Measurements from ENCODE around the gene SCUBE1.
"Not testable (repeated sequence)": the region's sequence is repeated elsewhere in the genome, so short reads cannot be mapped to it uniquely, and the experiment has no call there.

Gene SCUBE1

DNA sequence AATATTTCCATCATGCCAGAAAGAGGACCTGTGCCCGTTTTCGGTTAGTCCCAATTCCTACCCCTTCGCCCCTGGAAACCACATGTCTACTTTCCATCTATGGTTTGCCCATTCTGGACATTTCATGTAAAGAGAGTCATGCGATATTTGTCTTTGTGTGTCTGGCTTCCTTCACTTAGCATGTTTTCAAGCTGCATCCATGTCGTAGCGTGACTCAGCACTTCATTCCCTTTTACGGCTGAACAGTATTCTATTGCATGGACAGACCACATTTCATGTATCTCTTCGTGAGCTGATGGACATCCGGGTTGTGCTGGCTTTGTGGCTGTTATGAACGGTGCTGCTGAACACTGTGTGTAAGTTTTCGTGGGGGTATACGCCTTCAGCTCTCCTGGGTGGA, 43.4 kb downstream of the SCUBE1 start:
- no peak for DNase-seq

DNA sequence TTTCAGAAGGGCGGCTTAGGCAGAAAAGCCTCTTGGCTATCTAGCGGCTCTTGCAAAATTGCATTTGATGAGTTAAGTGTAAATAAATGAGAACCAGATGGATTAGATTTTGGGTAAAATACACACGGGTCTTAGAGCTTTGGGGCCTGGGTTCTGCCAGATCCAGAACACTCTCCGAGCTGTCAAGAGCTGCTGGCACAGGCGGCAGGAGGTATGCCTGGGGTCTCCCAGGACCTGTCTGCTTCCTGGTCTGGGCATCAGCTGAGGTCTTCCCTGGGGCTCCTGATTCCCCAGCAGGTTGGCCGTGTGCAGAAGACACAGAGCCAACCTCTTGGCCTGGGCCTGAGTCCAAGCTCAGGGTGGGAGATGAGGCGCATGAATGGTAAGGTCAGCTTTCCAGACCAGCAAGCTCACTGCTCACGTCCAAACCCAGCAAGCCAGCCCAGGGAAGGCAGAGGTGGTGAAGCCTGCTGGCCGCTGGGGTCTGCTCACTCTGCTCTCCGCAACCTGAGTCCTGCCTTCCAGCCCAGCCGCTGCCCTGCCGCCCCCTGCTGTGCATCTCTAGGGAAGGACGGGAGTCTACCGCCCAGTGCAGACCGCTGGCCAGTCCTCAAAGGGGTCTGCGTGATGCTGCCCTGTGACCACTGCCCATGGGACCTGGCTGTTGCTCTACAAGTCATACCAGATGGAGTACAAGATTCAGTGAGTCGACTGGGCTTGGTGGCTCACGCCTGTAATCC, 44.9 kb downstream of the SCUBE1 start:
- no peak for DNase-seq

DNA sequence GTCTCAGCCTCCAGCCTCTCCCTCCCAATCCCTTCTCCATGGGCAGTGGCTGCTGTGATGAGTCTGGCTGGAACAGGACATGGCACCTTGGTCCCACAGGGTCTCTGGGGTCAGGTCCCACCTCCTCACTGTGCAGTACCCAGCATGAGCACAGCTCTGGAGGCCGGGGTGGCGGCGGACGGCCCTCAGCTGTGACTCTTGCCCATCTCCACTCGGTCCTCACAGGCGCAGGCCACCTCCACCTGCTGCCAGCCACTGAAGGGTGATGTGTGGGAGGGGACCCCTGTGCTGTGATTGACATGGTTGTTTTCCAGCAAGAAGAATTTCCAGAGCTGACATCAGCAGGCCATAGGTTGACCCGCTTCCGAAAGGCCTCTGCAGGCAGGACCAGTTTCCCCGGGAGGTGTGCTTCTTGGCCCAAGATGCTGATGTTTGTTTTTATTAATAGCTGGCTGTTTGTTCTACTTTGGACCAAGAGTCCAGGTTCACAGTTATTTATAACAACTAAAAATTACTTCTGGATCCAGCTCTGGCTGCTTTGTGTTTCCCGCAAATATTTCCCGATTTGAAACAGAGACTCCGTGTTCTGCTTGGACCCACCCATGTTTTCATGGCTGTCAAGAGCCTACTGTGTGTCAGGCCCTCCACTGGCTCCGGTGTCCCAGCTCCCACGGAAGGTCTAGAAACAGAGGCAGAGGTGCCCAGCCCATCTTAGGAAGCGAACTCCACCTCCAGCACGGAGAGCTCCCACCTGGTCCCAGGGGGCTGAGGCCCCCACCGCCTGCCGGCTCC, 45.7 kb downstream of the SCUBE1 start:
- no peak for DNase-seq

DNA sequence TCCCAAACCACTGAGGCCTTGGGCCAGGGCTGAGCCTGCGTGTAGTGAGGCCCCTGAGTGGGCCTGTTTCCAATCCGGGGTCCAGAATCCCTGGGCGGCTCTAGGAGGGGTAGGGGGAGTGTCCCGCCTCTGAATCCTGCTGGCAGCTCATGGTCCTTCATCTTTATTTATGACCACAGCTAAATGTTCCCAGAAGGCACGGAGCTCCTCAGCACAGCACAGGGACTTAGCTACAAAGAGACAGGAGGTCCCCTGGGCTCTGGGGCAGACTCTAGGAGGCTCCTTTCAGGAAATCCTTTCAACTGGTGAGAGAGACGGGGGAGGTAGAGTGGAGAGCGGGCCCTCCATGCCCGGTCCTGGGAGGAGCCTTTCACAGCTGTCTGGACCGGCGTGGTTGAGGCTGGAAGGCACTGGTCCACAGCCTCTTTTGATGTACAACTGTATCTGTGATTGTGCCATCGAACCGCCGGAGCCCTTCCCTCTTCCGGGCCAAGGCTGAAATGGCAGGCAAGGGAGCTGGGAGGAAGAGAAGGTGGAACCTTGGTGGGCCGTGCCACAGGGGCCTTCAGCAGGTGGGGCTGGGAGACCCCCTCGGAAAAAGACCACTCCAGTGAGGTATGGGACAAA, 46.8 kb downstream of the SCUBE1 start:
- DNase-seq = no peak

DNA sequence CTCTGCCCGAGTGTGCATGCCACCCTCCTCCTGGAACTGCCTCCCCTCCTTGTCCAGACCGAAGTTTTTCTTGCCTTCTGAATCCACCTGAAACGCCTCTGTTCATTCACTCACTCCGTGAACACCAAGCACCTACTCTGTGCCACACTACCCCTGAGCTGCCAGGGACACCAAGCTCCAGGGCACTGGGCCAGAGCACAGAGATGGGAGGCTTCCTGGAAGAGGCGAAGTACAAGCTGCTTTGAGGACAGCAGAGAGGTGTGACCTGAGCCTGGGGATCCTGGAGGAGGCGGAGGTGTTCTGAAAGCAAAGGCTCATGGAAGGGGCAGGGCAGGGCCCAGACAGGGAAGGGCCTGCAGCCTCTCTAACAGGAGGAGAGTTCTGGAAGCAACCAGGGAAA, 47.5 kb downstream of the SCUBE1 start:
- DNase-seq = no peak

DNA sequence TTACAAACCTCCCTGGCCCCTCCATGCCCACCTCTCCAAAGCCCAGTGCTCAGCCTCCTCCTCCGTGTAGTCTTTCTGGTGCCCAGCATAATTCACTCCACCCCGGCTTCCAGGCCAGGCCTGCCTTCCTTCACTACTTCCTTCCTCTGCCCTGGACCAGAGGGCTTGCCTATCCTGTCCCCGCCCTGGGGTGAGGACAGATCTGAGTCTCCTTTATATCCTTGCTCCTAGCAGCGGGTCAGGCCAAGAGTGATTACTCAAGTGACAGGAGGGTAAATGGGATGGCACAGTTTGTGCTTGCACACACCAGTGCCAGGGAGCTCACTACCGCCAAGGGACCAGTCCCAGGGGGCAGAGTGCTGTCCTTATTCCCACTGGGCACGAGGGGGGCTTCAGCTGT, 48.0 kb downstream of the SCUBE1 start:
- no peak for DNase-seq

DNA sequence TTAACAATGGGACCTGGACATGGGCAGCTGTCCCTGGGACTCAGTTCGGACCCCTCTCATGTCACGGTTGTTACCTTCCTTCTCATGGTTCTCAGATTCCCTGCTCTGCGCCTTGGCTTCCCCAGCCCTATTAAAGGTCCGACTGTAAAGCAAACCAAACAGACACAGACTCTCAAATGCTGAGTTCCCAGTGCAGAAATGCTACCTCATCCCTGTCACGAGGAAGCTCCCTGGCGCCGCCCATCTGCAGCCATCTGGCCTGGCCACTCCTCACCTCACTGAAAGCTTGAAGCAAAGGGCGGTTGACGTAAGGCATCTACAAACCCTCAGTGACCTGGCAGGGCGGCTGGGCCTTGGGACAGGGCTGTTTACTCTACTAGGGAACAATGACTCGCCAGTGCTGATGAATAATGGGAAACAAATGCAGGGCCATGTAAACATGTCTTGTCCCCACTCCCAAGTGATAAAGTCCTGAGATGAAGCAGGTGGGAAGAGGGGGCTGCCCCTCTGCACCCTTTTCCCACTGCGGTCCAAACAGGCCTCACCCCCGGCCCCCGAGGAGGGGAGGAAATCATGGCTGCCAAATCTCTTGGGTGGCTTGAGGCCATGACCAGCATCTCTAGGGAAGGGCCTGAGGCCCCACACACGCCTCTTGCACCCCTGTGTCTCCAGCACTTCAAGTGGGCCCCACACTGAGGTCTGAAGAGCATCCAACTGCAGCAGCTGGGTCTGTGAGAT, 49.3 kb downstream of the SCUBE1 start:
- DNase-seq = no peak

DNA sequence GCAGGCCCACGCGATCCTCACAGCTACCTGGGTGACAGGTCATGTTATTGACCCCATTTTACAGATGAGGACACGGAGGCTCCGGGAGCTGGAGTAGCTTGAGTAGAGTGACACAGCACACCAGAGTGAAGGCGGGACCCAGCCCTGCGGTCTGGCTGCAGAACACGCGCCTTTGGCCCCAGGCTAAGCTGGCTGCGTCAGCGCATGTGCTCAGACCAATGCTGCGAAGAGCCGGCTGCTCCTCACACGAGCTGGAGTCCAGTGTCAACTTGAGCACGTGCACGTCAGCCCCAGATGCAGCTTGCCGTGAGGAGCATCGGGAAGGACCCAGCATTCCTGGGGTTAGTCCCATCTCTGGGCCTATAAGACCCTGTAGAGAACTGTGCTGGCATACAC, 49.9 kb downstream of the SCUBE1 start:
- no peak for DNase-seq

DNA sequence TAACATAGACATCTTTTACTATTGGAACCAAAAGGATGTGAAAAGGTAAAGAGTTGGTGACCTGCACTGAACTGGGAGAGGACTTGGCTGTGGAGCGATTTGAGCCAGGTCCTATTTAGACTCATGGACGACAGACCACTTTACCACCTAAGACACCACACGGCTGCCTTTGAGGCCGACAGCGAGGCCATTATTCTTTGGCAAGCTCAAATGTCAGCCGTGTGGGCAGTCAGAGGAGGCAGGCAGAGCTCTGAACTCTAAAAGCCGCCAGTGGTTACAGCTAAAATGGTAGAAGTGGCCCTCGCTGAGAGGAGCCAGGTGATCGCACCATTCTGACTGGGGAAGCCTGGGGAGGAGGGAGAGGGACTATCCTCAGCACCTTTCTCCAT, 50.5 kb downstream of the SCUBE1 start:
- no peak for DNase-seq

DNA sequence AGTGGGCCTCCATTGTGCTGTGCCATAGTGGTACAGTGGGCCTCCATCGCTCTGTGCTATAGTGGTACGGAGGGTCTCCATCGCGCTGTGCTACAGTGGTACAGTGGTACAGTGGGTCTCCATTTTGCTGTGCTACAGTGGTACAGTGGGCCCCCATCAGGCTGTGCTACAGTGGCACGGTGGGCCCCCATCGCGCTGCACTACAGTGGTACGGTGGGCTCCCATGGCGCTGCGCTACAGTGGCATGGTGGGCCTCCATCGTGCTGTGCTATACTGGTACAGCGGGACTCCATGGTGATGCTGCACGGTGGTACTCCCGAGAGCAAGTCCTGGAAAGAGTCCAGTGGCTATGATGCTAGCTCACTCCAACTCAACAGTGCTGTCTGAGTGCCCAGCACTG, 51.8 kb downstream of the SCUBE1 start:
- DNase-seq = no peak

DNA sequence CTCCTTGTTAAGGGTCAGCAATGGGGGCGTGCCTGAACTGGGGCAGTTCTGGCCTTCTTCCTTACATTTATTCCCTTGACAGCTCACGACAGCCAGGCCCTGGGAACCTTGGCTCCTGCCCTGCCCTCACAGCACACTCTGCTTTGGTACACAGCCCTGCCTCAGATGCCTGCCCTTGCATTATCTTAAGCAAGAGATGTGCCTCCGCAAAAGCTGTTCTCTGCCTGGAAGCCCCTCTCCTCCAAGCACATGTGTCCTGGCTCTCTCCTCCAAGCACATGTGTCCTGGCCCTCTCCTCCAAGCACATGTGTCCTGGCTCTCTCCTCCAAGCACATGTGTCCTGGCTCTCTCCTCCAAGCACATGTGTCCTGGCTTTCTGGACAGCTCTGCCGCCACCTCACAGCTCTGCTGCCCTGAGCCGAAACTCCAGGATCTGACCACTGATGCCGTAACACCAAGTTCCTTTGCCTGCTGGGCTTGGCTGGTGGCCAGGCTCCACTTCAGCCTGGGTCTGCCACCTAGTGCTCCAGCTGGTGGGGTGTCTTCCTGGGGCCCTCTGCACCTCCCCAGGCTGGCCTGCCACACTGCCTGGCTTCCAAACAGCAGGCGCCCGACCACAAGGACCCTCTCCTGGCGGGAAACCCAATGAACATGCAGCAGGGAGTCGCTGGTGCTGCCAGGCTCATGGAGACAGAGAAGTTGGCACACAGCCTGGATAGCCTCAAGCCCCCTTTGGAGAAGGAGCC, 53.0 kb downstream of the SCUBE1 start:
- no peak for DNase-seq

DNA sequence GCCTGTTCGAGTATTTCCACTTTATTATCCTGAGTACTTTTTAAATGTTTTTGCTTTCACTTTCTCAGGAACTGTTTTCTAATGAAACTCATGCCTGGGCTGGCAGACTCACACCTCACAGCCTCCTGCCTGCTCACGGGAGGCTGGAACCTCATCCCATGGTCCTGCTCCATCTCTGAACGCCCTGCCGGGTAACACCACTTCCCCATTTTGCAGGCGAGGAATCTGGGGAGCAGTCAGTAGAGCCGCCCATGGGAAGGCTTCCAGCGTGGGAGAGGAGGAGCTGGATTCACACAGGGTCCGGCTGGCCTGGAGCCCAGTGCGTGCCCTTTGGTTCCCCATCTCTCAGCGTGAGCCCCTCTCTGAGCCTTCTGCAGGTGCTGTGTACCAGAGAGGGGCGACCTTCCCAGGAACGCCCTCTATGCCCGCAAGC, 53.6 kb downstream of the SCUBE1 start:
- DNase-seq = no peak

DNA sequence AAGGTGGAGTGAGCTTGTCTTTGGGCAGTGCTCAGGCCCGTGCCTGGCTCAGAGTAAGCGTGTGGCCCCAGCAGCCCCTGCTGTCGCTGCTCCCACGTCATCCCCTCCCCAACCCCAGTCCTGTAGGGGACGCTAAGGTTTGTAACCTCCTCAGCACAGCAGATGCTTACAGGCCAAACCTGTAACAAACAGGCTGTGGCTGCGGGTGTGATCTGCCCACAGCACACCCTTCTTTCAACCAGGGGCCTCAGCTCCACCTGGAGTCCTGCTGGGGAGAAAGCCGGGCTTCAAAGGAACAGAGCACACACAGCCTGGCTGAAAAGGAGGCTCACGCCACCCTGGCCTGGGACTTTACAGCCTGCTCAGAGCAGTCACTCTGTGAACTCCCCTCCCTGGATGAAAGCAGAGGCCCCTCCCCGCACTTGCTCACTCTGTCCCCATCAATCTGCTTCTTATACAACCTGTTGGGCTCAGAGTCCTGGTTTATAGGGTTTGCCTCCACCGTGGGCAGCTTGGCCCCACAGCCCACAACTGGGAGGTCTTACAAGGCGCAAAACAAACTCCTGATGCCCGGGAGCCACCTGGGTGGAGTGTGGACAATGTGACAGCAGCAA, 54.3 kb downstream of the SCUBE1 start:
- DNase-seq = no peak

DNA sequence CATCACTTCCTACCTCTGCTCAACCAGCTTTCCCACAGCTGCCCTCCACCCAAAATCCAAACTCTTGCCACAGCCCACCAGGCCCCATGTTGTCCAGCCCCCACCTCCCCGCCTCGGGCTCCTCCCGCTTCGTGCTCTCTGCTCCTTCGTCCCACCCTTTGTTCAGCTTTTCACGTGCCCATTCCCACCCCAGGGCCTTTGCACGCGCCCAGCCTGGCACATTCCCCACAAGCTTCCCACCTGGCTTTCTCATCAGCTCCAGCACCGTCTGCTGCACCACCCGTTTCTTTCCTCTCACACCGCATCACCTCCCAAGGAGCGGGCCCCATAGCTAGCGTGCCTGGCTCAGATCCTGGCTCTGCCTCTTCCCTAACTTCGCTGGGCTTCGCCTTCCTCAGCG, 54.8 kb downstream of the SCUBE1 start:
- DNase-seq = no peak

DNA sequence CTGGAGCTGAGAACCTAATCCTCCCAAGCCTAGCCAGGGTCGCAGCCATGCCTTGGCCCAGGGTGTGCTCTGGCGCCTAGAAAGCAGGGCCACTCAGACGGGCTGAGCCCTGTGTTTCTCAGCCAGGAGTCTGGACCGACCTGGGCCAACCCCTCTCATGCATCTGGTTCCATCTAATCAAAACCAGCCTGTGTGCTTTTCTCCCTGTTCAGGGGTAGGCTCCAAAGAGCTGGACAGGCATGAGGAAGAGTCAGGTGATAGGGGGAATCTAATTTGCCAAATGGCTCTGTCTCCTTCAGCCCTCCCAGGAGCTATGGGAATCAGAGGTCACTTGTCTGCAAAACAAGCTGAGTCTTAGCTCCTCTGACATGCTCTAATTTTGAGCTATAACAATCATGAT, 55.7 kb downstream of the SCUBE1 start:
- DNase-seq = no peak

DNA sequence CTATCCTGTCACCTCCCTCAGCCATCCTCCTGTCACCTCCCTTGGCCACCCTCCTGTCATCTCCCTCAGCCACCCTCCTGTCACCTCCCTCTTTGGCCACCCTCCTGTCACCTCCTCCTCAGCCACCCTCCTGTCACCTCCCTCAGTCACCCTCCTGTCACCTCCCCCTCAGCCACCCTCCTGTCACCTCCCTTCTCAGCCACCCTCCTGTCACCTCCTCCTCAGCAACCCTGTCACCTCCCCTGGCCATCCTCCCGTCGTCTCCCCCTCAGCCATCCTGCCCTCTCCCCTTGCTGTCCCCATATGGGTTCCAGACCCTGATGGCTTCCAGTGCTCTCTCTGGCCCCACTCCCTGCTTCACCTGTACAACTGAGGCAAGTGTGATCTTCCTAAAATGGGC, 61.8 kb downstream of the SCUBE1 start:
- DNase-seq = no peak

DNA sequence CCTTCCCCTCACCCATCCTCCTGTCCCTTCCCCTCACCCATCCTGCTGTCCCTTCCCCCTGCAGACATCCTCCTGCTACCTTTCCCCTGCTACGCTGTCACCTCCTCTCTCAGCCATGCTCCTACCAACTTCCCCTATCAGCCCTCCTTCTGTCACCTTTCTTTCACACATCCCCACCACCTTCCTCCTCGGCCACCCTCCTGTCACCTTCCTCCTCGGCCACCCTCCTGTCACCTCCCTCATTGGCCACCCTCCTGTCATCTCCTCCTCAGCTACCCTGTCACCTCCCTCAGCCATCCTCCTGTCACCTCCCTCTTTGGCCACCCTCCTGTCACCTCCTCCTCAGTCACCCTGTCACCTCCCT, 62.7 kb downstream of the SCUBE1 start:
- DNase-seq = not testable (repeated sequence)

DNA sequence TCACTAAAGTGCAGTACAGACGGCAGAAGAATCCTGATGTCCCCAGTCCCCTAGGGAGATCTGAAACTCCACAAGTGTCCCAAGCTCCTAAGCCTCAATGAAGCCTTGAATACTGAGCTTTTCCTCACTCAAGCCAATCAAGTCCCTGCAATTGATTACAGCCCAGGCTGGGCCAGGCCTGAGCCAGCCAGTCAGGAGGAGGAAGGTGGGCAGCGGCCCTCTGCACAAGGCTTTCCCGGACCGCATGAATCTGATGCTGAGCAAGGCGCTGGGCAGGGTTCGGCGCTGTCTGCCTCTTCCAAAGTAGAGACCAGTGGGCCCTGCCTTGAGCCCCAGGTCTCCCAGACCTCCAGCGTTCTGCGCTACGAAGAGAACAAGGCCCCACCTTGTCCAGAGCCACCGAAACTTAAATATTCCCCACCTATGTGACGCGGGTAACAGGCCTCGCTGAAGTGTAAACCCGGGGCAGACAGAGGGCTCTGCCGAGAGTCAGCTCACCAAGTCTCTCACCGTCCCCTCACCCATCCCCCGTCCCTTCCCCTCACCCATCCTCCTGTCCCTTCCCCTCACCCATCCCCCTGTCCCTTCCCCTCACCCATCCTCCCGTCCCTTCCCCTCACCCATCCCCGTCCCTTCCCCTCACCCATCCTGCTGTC, 63.2 kb downstream of the SCUBE1 start:
- no peak for DNase-seq

DNA sequence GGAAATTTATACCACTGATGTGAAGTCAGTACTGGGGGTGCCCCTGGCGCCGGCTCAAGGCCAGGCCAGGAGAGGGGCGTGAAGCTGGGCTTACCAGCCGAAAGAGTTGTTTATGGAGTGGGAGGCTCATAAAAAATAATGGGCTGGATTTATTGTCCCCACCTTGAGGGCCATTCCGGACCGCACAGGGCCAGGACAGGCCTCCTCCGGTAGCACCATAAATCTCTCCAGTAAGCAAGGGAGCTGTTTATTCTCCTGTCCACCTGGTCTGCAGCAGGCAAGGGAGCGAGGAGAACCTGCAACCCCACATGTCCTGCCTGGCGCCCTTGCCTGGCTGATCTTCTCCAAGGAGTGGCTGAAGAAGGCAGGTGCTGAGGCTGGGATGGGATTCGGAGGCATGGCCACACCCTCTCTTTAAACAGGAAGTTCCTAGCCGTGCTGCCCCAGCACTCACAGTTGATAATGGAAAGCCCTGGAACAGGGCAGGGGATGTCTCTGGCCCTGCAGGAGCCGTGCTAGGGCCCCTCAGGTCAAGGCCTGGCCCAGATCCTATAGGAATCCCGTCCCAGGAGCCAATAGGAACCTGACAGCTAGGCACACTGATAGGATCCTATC, 65.1 kb downstream of the SCUBE1 start:
- no peak for DNase-seq

DNA sequence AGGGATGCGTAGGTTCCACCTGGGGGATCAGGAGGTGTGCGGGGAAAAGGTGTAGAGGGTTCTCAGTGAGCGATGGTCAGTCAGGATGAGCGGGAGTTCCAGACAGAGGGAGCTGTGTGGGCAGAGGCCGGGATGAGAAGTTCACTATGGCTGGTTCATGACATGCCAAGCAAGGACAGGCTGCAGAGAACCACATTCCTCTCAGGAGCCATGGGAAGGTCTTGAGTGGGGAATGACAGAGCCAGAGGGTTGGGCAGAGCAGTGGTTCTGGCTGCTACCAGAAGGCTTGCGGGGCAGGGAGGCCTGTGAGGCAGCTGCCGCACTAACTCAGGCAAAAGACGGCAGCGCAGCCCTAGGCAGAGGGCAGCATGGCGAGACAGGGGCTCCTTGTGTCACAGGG, 66.1 kb downstream of the SCUBE1 start:
- DNase-seq = no peak

DNA sequence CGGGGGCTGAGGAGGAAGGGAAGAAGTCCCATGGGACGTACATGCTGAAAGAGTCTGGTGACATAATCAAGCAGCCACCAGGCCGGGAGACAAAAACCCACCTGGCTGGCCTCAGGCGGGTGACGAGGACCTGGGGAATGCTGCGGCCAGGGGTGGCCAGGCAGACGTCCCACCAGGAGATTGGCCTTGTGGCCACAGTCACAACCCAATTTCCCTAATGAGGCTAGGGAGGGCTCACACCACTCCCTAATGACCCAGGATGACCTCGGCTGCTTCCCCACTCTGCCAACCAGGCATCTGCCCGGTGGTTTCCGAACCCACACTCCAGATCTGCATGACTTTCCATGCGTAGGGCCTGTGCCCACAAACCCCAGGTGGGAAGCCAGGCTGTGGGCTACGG, 66.9 kb downstream of the SCUBE1 start:
- DNase-seq = no peak
